IMR-90 (cell line): ENCODE measurements around the gene NXPE3. TPM values are rescaled to one million over a fixed set of nuclear protein-coding genes. Genes with fewer than 3 reads are reported as not detected.

Experiments
- ATAC-seq: fragments of 200-7000 bp; cut with Tn5 transposase; 2 replicates; pipeline ENCODE4 v1.9.1; 2020; ENCODE audit warnings: low read depth, mild to moderate bottlenecking, moderate library complexity
- BruUV-seq: library from RNA; stranded (reverse); fragments of 400-500 nt; replicated peaks from 2 replicates; lab custom pipeline; 2021; lab: Mats Ljungman, UMichigan
- CTCF ChIA-PET: fragments of 300-600 bp; formaldehyde crosslinking; extraction: SDS; loops from one replicate; lab custom pipeline; 2021; ENCODE audit warnings: antibody characterized with exemption; lab: Yijun Ruan, JAX
- POLR2A ChIA-PET: fragments of 300-600 bp; sonication (Branson Sonifier 250); formaldehyde crosslinking; loops from one replicate; lab custom pipeline; 2022; ENCODE audit warnings: antibody characterized with exemption; ENCODE audit not compliant: unreplicated experiment; lab: Charles Lee
- DNase-seq: peaks from one replicate; pipeline ENCODE4 v3.0.0; 2013
- H2AFZ ChIP-seq: replicated peaks from 2 replicates; pipeline ENCODE3; 2013; ENCODE audit warnings: low read length, mild to moderate bottlenecking; ENCODE audit not compliant: poor library complexity
- H2AK5ac ChIP-seq: 2 replicates; pipeline ENCODE4 v1.6.1; 2013; ENCODE audit warnings: low read depth, low read length, inconsistent platforms
- H2AK9ac ChIP-seq: replicated peaks from 2 replicates; pipeline ENCODE3; 2013; ENCODE audit warnings: mild to moderate bottlenecking, low read depth, low read length, moderate library complexity; ENCODE audit not compliant: poor library complexity
- H2BK120ac ChIP-seq: 2 replicates; pipeline ENCODE4 v1.6.1; 2013; ENCODE audit warnings: low read depth, low read length, inconsistent platforms
- H2BK15ac ChIP-seq: 3 replicates; pipeline ENCODE4 v1.6.1; 2013; ENCODE audit warnings: low read depth, low read length, inconsistent platforms
- H2BK20ac ChIP-seq: 2 replicates; pipeline ENCODE4 v1.6.1; 2013; ENCODE audit warnings: low read depth, mild to moderate bottlenecking, inconsistent platforms, low read length, moderate library complexity
- H2BK5ac ChIP-seq: 2 replicates; pipeline ENCODE4 v1.6.1; 2013; ENCODE audit warnings: mild to moderate bottlenecking, low read depth, low read length, inconsistent platforms; ENCODE audit not compliant: poor library complexity, severe bottlenecking
- H3K14ac ChIP-seq: replicated peaks from 2 replicates; pipeline ENCODE4 v1.6.1; 2013; ENCODE audit warnings: low read depth, low read length, inconsistent platforms
- H3K18ac ChIP-seq: 2 replicates; pipeline ENCODE4 v1.6.1; 2013; ENCODE audit warnings: low read depth, low read length, control low read depth
- H3K23ac ChIP-seq: 2 replicates; pipeline ENCODE4 v1.6.1; 2013; ENCODE audit warnings: low read depth, low read length, inconsistent platforms
- H3K27ac ChIP-seq: 2 replicates; pipeline ENCODE4 v1.5.1; 2013; ENCODE audit warnings: mild to moderate bottlenecking, control low read depth, low read length; ENCODE audit not compliant: insufficient read depth
- H3K27me3 ChIP-seq: 2 replicates; pipeline ENCODE4 v1.6.1; 2013; ENCODE audit warnings: low read length; ENCODE audit not compliant: control insufficient read depth, insufficient read depth
- H3K36me3 ChIP-seq: 2 replicates; pipeline ENCODE4 v1.6.1; 2013; ENCODE audit warnings: low read length, mixed read lengths; ENCODE audit not compliant: control insufficient read depth, insufficient read depth
- H3K4ac ChIP-seq: 2 replicates; pipeline ENCODE4 v1.6.1; 2013; ENCODE audit warnings: low read depth, low read length, inconsistent platforms
- H3K4me1 ChIP-seq: 2 replicates; pipeline ENCODE4 v1.6.1; 2013; ENCODE audit warnings: low read length, mixed read lengths; ENCODE audit not compliant: control insufficient read depth, insufficient read depth
- H3K4me2 ChIP-seq: 2 replicates; pipeline ENCODE4 v1.6.1; 2013; ENCODE audit warnings: low read depth, mild to moderate bottlenecking, control low read depth, low read length, moderate library complexity
- H3K4me3 ChIP-seq: 2 replicates; pipeline ENCODE4 v1.5.1; 2013; ENCODE audit warnings: low read depth, mild to moderate bottlenecking, control low read depth, low read length, moderate library complexity; ENCODE audit not compliant: insufficient read depth
- H3K56ac ChIP-seq: 2 replicates; pipeline ENCODE4 v1.6.1; 2013; ENCODE audit warnings: low read length, inconsistent platforms; ENCODE audit not compliant: insufficient read depth; ENCODE audit errors: extremely low read depth
- H3K79me1 ChIP-seq, 2 experiments: 2 replicates each; pipeline ENCODE4 v1.6.1; 2013; ENCODE audit warnings: low read length in 2 of 2, inconsistent platforms in 1 of 2, low read depth in 1 of 2
- H3K9ac ChIP-seq: 2 replicates; pipeline ENCODE4 v1.6.1; 2013; ENCODE audit warnings: low read depth, low read length, control low read depth
- H3K9me1 ChIP-seq: 2 replicates; pipeline ENCODE4 v1.6.1; 2013; ENCODE audit warnings: low read length, inconsistent platforms; ENCODE audit not compliant: insufficient read depth
- H3K9me3 ChIP-seq: 2 replicates; pipeline ENCODE4 v1.6.1; 2013; ENCODE audit warnings: low read length; ENCODE audit not compliant: control insufficient read depth, insufficient read depth
- H4K20me1 ChIP-seq: 2 replicates; pipeline ENCODE4 v1.6.1; 2013; ENCODE audit warnings: low read length, inconsistent platforms; ENCODE audit not compliant: insufficient read depth
- H4K5ac ChIP-seq: 2 replicates; pipeline ENCODE4 v1.6.1; 2013; ENCODE audit warnings: mild to moderate bottlenecking, low read depth, low read length, control low read depth
- H4K8ac ChIP-seq, 2 experiments: 2 replicates each; pipeline ENCODE4 v1.6.1; 2013; ENCODE audit warnings: low read depth in 2 of 2, low read length in 2 of 2, control low read depth in 1 of 2, inconsistent platforms in 1 of 2
- H4K91ac ChIP-seq: 2 replicates; pipeline ENCODE4 v1.6.1; 2013; ENCODE audit warnings: low read depth, low read length, inconsistent platforms; ENCODE audit not compliant: insufficient read depth
- BHLHE40 ChIP-seq: fragments of 150-350 bp; IDR thresholded peaks from 2 replicates; pipeline ENCODE4 v1.6.1; 2016; ENCODE audit warnings: mild to moderate bottlenecking, low read depth, low read length
- CEBPB ChIP-seq: IDR thresholded peaks from 2 replicates; pipeline ENCODE4 v1.6.1; 2012; ENCODE audit warnings: low read depth, low read length, improper control_type of control experiment
- CHD1 ChIP-seq: IDR thresholded peaks from 2 replicates; pipeline ENCODE4 v1.6.1; 2012; ENCODE audit warnings: low read depth, low read length, improper control_type of control experiment
- FOS ChIP-seq: fragments of 150-350 bp; IDR thresholded peaks from 2 replicates; pipeline ENCODE4 v1.6.1; 2016; ENCODE audit warnings: low read depth, low read length
- MAFK ChIP-seq: IDR thresholded peaks from 2 replicates; pipeline ENCODE4 v1.6.1; 2012; ENCODE audit warnings: low read depth, low read length, improper control_type of control experiment
- MXI1 ChIP-seq: IDR thresholded peaks from 2 replicates; pipeline ENCODE4 v1.6.1; 2012; ENCODE audit warnings: low read depth, mild to moderate bottlenecking, low read length, moderate library complexity, borderline replicate concordance
- NFE2L2 ChIP-seq: fragments of 150-350 bp; IDR thresholded peaks from 2 replicates; pipeline ENCODE4 v1.6.1; 2016; ENCODE audit warnings: low read depth, mild to moderate bottlenecking, low read length
- POLR2A ChIP-seq: IDR thresholded peaks from 2 replicates; pipeline ENCODE4 v1.6.1; 2012; ENCODE audit warnings: mild to moderate bottlenecking, low read depth, low read length
- RAD21 ChIP-seq: IDR thresholded peaks from 2 replicates; pipeline ENCODE4 v1.6.1; 2012; ENCODE audit warnings: low read length, improper control_type of control experiment
- RCOR1 ChIP-seq: IDR thresholded peaks from 2 replicates; pipeline ENCODE4 v1.6.1; 2012; ENCODE audit warnings: mild to moderate bottlenecking, low read length, improper control_type of control experiment; ENCODE audit not compliant: insufficient replicate concordance
- RFX5 ChIP-seq: IDR thresholded peaks from 2 replicates; pipeline ENCODE4 v1.8.0; 2012; ENCODE audit warnings: low read depth, mild to moderate bottlenecking, low read length, moderate library complexity
- SMC3 ChIP-seq: fragments of 150-350 bp; IDR thresholded peaks from 2 replicates; pipeline ENCODE4 v1.6.1; 2016; ENCODE audit warnings: low read depth, mild to moderate bottlenecking, antibody characterized with exemption, low read length, moderate library complexity
- WGBS, 2 experiments: methylation state at CpG; one replicate each; pipeline versions ENCODE4 v1.1.5 to v1.1.7; 2013; ENCODE audit warnings: missing lambda C conversion rate in 2 of 2; ENCODE audit not compliant: insufficient read length in 1 of 2; ENCODE audit errors: extremely low coverage in 2 of 2; 5-methylcytosine and 5-hydroxymethylcytosine counted together
- dilution Hi-C: fragments of 300-500 bp; cut with HindIII; formaldehyde crosslinking; loops from one replicate; pipeline ENCODE4 v1.14.3; 2018; ENCODE audit warnings: low sequenced_read_pairs; ENCODE audit not compliant: unreplicated experiment
- in situ Hi-C: fragments of 300-500 bp; cut with MboI; formaldehyde crosslinking; loops from 3 replicates; pipeline ENCODE4 v1.14.3; 2019; ENCODE audit warnings: low sequenced_read_pairs, inconsistent platforms, mixed read lengths
- intact Hi-C: fragments of 100-400 bp; cut with micrococcal nuclease; formaldehyde crosslinking; loops from 2 replicates; pipeline ENCODE4 v1.10.0; 2022
- polyA plus RNA-seq, 3 experiments: library from polyadenylated mRNA; depleted of rRNA; stranded (reverse); fragments of >200 nt; gene quantifications; 2 replicates each; pipeline ENCODE4 v1.2.3, GENCODE V29; 2012; ENCODE audit warnings: low replicate concordance in 1 of 3
- total RNA-seq: library from RNA; depleted of rRNA; stranded (reverse); fragments of >200 nt; gene quantifications from 2 replicates; pipeline ENCODE4 v1.2.3, GENCODE V29; 2012
- TF ChIP-seq, protein P1 (sequence below): fragments of 150-350 bp; IDR thresholded peaks from 2 replicates; pipeline ENCODE4 v1.6.1; 2017; ENCODE audit warnings: mild to moderate bottlenecking, antibody characterized with exemption, low read length, low read depth
- TF ChIP-seq, protein P2 (sequence below): conservative IDR thresholded peaks from 2 replicates; pipeline ENCODE4 v1.5.1; 2012; ENCODE audit warnings: mild to moderate bottlenecking, low read depth, low read length, improper control_type of control experiment
- TF ChIP-seq, protein P3 (sequence below): fragments of 150-350 bp; IDR thresholded peaks from 2 replicates; pipeline ENCODE4 v1.6.1; 2016; ENCODE audit warnings: low read depth, mild to moderate bottlenecking, low read length, moderate library complexity, borderline replicate concordance

NXPE3 gene
- total and polyA plus RNA-seq, 2 of the 4 experiments (the other 2 are of a cell fraction) = 20.0 to 23.8 TPM

DNA sequence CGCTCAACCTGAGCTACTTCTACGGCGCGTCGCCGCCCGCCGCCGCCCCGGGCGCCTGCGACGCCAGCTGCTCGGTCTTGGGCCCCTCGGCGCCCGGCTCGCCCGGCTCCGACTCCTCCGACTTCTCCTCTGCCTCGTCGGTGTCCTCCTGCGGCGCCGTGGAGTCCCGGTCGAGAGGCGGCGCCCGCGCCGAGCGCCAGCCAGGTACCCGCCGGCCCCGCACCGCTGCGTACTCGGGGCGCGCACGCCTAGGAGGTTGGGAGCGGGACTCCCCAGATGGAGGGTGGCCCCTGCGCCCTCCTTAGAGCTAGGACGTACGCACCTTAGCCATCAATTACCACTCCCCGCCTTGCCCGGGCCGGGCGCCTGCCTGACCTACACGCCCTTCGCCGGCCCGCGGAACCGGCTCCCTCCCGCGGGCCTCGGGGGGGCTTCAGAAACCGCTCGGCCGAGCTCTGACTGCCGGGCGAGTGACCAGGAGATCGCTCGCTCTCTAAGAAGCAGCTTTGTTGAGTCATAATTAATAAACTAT is 70.8 kb downstream of the NXPE3 start:
- no peak overlapping the region for H4K91ac ChIP-seq
- H3K56ac ChIP-seq = peak overlapping the region; percentile 93
- no peaks in the 10 kb centered on the region for H3K9me3 ChIP-seq
- no peaks in the 10 kb centered on the region for H3K27me3 ChIP-seq
- ChIA-PET CTCF (interaction anchor here (2.3 kb wide), 1 partner anchor 375 kb away, joined by 8 read pairs; no protein-coding TSS in a partner anchor), POLR2A (interaction anchor here (0.6 to 1.6 kb wide), 6 partner anchors 11 to 376 kb away, joined by 3 to 6 read pairs (median 4); no protein-coding TSS in a partner anchor)
- DNase-seq = no peak
- H3K4me1 ChIP-seq = peaks cover 12% of the 10 kb centered on the region
- peak overlapping the region; percentile 83; the same call in 1 of the 2 replicates for H3K23ac ChIP-seq
- H3K9me1 ChIP-seq = peaks cover 12% of the 10 kb centered on the region
- no peak overlapping the region for H2AK5ac ChIP-seq
- peak overlapping the region; percentile 88 for H3K27ac ChIP-seq
- peaks cover 49% of the 10 kb centered on the region for H4K20me1 ChIP-seq
- peak overlapping the region; percentile 91 for H2BK5ac ChIP-seq
- H2AK9ac ChIP-seq = peak overlapping the region; percentile 89
- dilution Hi-C loops (no loop called here), intact Hi-C loops (loop anchor here (1.0 to 5.0 kb wide), 5 partner anchors 22 to 376 kb away; no protein-coding TSS in a partner anchor), in situ Hi-C loops (no loop called here)
- H4K8ac ChIP-seq = peak overlapping the region in 1 of 2 experiments; percentile 20; a peak in 2 of 4 replicates
- no peak overlapping the region for H2BK20ac ChIP-seq
- H3K4ac ChIP-seq = peak overlapping the region; percentile 57
- H2BK120ac ChIP-seq = no peak overlapping the region
- H3K14ac ChIP-seq = peak overlapping the region; percentile 88
- H2AFZ ChIP-seq = peak overlapping the region; percentile 87
- peak; percentile 21 for ATAC-seq
- peak overlapping the region; percentile 100 for H3K9ac ChIP-seq
- H2BK15ac ChIP-seq = no peak overlapping the region
- H4K5ac ChIP-seq = no peak overlapping the region
- H3K79me1 ChIP-seq = peaks cover 30 to 43% of the 10 kb centered on the region in 2 experiments
- no TSS peak for BruUV-seq
- peak overlapping the region; percentile 74 for H3K18ac ChIP-seq
- H3K36me3 ChIP-seq = peaks cover 26% of the 10 kb centered on the region
- H3K4me3 ChIP-seq = peak overlapping the region; percentile 96
- WGBS, 2 experiments = 0% methylated on average over 24 of the region's 67 CpGs; no CpG with 5 or more reads in 1 of the 2 experiments
- H3K4me2 ChIP-seq = peak overlapping the region; percentile 92; the same call in 1 of the 2 replicates
- no peak for TF ChIP-seq RCOR1
- TF ChIP-seq, protein P1, sequence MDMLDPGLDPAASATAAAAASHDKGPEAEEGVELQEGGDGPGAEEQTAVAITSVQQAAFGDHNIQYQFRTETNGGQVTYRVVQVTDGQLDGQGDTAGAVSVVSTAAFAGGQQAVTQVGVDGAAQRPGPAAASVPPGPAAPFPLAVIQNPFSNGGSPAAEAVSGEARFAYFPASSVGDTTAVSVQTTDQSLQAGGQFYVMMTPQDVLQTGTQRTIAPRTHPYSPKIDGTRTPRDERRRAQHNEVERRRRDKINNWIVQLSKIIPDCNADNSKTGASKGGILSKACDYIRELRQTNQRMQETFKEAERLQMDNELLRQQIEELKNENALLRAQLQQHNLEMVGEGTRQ = no peak
- no peak for TF ChIP-seq NFE2L2
- TF ChIP-seq FOS = no peak
- TF ChIP-seq MXI1 = 0 out of 2 replicates have a peak, but pooled peaks have one; percentile 2
- TF ChIP-seq, protein P2, sequence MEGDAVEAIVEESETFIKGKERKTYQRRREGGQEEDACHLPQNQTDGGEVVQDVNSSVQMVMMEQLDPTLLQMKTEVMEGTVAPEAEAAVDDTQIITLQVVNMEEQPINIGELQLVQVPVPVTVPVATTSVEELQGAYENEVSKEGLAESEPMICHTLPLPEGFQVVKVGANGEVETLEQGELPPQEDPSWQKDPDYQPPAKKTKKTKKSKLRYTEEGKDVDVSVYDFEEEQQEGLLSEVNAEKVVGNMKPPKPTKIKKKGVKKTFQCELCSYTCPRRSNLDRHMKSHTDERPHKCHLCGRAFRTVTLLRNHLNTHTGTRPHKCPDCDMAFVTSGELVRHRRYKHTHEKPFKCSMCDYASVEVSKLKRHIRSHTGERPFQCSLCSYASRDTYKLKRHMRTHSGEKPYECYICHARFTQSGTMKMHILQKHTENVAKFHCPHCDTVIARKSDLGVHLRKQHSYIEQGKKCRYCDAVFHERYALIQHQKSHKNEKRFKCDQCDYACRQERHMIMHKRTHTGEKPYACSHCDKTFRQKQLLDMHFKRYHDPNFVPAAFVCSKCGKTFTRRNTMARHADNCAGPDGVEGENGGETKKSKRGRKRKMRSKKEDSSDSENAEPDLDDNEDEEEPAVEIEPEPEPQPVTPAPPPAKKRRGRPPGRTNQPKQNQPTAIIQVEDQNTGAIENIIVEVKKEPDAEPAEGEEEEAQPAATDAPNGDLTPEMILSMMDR = no peak
- TF ChIP-seq RAD21 = peak; percentile 11; the same call in 1 of the 2 replicates
- no peak for TF ChIP-seq BHLHE40
- no peak for TF ChIP-seq RFX5
- TF ChIP-seq, protein P3, sequence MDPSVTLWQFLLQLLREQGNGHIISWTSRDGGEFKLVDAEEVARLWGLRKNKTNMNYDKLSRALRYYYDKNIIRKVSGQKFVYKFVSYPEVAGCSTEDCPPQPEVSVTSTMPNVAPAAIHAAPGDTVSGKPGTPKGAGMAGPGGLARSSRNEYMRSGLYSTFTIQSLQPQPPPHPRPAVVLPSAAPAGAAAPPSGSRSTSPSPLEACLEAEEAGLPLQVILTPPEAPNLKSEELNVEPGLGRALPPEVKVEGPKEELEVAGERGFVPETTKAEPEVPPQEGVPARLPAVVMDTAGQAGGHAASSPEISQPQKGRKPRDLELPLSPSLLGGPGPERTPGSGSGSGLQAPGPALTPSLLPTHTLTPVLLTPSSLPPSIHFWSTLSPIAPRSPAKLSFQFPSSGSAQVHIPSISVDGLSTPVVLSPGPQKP = no peak
- TF ChIP-seq MAFK = no peak
- no peak for TF ChIP-seq CEBPB
- TF ChIP-seq SMC3 = no peak
- TF ChIP-seq CHD1 = no peak
- TF ChIP-seq POLR2A = peak; percentile 21; the same call in 1 of the 2 replicates
